K562 treated with DMSO at 1 percent for 12 hours (cell line): ENCODE results near the gene GPR156. TPM values are rescaled to one million over a fixed set of nuclear protein-coding genes. Genes with fewer than 3 reads are reported as not detected.

Experiments used
- total RNA-seq: library from RNA; unstranded; fragments of 300-600 nt; gene quantifications from 2 replicates; pipeline ENCODE4 v1.2.3, GENCODE V29; 2022; ENCODE audit not compliant: insufficient read depth

Gene GPR156
- not detected in 2 replicates for total RNA-seq

DNA sequence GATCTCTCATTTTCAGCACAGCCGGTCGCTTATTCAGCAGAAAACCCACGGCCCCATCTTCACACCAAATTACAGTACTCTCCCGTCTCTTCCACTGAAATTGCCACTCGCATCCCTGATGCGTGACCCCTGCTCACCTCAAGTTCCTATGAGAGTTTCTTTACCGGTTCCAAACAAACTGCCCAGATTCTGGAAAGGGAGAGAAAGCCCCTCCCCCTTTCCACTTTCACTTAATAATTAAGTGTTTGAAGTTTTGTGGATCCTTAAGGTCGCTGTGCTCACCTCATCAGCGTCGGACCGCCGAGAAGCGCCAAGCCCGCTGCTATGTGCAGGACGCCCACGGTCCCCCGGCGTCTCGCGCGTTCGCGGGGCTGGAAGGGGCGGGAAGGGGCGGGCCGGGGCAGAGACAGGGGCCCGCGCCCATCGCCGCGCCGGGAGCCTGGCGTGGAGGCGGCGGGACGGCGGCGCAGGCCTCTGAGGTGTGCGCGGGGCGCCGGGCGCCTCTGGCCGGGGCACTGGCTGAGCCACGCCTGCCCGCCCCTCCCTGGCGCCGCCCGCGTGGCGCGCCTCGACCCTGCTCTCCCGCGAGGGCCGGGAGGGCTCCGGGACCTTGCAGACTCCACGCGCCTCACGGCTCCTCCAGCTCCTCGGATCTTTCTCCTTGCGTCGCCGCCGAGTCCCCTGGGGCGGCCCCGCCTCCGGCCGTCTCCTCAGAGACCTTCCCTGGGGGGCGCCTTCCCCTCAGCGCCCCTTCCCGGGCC, at the start of gene GPR156:
TSS of gene GPR156 (minus strand) at position 476 of the 761 bp plus-strand sequence. CDS start 41,124 bp downstream, outside the sequence.

Other genes with a start within 250 kb of the GPR156 start
- 5.4 and 13.5 TPM in 2 replicates for gene GSK3B, start 190.8 kb downstream of the GPR156 start, total RNA-seq
- gene LRRC58, start 64.1 kb upstream of the GPR156 start, total RNA-seq: 3.8 and 14.5 TPM in 2 replicates
- not detected in 2 replicates for gene FSTL1, start 165.8 kb upstream of the GPR156 start, total RNA-seq